ENCODE measurements around the gene PRKCB. TPM values are rescaled to one million over a fixed set of nuclear protein-coding genes. Genes with fewer than 3 reads are reported as not detected.

The PRKCB gene
- total RNA-seq, 1 experiment from 2014 or later, result 0.89 TPM

- H3K27ac ChIP-seq (ENCODE audit: low read depth, low read length), result no peak overlapping the region
Observed at GRCh38 chr16:24132048-24132796, 296.4 kb downstream of the PRKCB start.

More at GRCh38 chr16:24132048-24132796, 296.4 kb downstream of the PRKCB start:
- BruUV-seq (replicated peaks), result no TSS peak
- H3K9me3 ChIP-seq (ENCODE audit: control insufficient read depth in 1 of 2, insufficient read depth in 1 of 2, low read depth in 1 of 2, low read length in 2 of 2), result no peaks in the 10 kb centered on the region
- no peak for ATAC-seq
- CTCF ChIA-PET, result no interaction called here
- TF ChIP-seq EGR1 (IDR thresholded peaks at IDR 0.05; ENCODE audit: low read depth) (no peak), TCF7L2 (IDR thresholded peaks at IDR 0.05; ENCODE audit: borderline replicate concordance, extremely low read depth, insufficient read depth, insufficient read length) (no peak), JUND (IDR thresholded peaks at IDR 0.05) (no peak), ZBTB33 (IDR thresholded peaks at IDR 0.05; ENCODE audit: extremely low read depth, insufficient replicate concordance, low read length) (no peak), SIN3A (IDR thresholded peaks at IDR 0.05; ENCODE audit: low read depth) (no peak), CBX3 (IDR thresholded peaks at IDR 0.05; ENCODE audit: low read depth) (no peak), YY1 (IDR thresholded peaks at IDR 0.05; ENCODE audit: extremely low read depth, insufficient replicate concordance, low read depth, low read length) (no peak), POLR2A (IDR thresholded peaks at IDR 0.05; ENCODE audit: borderline replicate concordance, extremely low read depth, insufficient read depth, insufficient read length) (no peak), ELF1 (IDR thresholded peaks at IDR 0.05; ENCODE audit: borderline replicate concordance, low read depth) (no peak), ATF3 (IDR thresholded peaks at IDR 0.05) (no peak), EZH2phosphoT487 (IDR thresholded peaks at IDR 0.05; ENCODE audit: borderline replicate concordance) (no peak), MAX (IDR thresholded peaks at IDR 0.05) (no peak), ZFX (IDR thresholded peaks at IDR 0.05) (no peak), ZNF274 (IDR thresholded peaks at IDR 0.05; ENCODE audit: low read depth, low read length) (no peak), SP1 (IDR thresholded peaks at IDR 0.05; ENCODE audit: low read depth) (no peak), CEBPB (IDR thresholded peaks at IDR 0.05; ENCODE audit: low read depth) (no peak), EZH2 (IDR thresholded peaks at IDR 0.05) (no peak), POLR2AphosphoS5 (IDR thresholded peaks at IDR 0.05; ENCODE audit: low read depth, low read length) (no peak), FOSL1 (IDR thresholded peaks at IDR 0.05; ENCODE audit: low read depth) (no peak)
- TF ChIP-seq, protein P1, sequence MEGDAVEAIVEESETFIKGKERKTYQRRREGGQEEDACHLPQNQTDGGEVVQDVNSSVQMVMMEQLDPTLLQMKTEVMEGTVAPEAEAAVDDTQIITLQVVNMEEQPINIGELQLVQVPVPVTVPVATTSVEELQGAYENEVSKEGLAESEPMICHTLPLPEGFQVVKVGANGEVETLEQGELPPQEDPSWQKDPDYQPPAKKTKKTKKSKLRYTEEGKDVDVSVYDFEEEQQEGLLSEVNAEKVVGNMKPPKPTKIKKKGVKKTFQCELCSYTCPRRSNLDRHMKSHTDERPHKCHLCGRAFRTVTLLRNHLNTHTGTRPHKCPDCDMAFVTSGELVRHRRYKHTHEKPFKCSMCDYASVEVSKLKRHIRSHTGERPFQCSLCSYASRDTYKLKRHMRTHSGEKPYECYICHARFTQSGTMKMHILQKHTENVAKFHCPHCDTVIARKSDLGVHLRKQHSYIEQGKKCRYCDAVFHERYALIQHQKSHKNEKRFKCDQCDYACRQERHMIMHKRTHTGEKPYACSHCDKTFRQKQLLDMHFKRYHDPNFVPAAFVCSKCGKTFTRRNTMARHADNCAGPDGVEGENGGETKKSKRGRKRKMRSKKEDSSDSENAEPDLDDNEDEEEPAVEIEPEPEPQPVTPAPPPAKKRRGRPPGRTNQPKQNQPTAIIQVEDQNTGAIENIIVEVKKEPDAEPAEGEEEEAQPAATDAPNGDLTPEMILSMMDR (IDR thresholded peaks at IDR 0.05 in 2 of 3, conservative IDR thresholded peaks at IDR 0.05 in 1 of 3; ENCODE audit: borderline replicate concordance in 1 of 3, insufficient read depth in 1 of 3, low read depth in 2 of 3, low read length in 2 of 3), result no peak
- intact Hi-C loops (cut with micrococcal nuclease), result loop anchor here (2.0 kb wide), 1 partner anchor 35 kb away; no protein-coding TSS in a partner anchor
- H3K4me3 ChIP-seq (replicated peaks in 1 of 2; ENCODE audit: low read depth in 1 of 2, low read length in 2 of 2), result no peak overlapping the region
- H3K36me3 ChIP-seq (ENCODE audit: control insufficient read depth in 1 of 2, insufficient read depth in 2 of 2, low read length in 2 of 2), result no peaks in the 10 kb centered on the region
- no peak for DNase-seq (ENCODE audit: low read depth, low spot score)
- no peak overlapping the region for H2AFZ ChIP-seq (ENCODE audit: low read depth, low read length, poor library complexity, severe bottlenecking)
- POLR2A ChIA-PET, result no interaction called here
- peaks cover 25% of the 10 kb centered on the region for H3K27me3 ChIP-seq (ENCODE audit: insufficient read depth, low read length)
- H3K4me1 ChIP-seq (ENCODE audit: control insufficient read depth in 1 of 2, insufficient read depth in 2 of 2, low read length in 2 of 2), result no peaks in the 10 kb centered on the region
- RAD21 ChIA-PET (ENCODE audit: low non-redundant PET in 1 of 2, low total read pairs in 2 of 2, uncharacterized antibody in 2 of 2, unreplicated experiment in 2 of 2), result no interaction called here
- no peaks in the 10 kb centered on the region for H4K20me1 ChIP-seq (ENCODE audit: insufficient read depth)
- H3K4me2 ChIP-seq (ENCODE audit: low read length), result no peak overlapping the region
- no peaks in the 10 kb centered on the region for H3K9me2 ChIP-seq (ENCODE audit: insufficient read depth)
- no peak overlapping the region for H3K9ac ChIP-seq (ENCODE audit: low read length)
- no peaks in the 10 kb centered on the region for H3K79me2 ChIP-seq (ENCODE audit: insufficient read depth, low read length)

Data from HCT116 (cell line).